Right hindlimb (tissue), 1 donor: ENCODE results near the gene SRSF4.

Source experiments
- DNase-seq: peaks from one replicate; pipeline ENCODE4 v3.0.0-alpha.2; 2018

The SRSF4 gene

DNA sequence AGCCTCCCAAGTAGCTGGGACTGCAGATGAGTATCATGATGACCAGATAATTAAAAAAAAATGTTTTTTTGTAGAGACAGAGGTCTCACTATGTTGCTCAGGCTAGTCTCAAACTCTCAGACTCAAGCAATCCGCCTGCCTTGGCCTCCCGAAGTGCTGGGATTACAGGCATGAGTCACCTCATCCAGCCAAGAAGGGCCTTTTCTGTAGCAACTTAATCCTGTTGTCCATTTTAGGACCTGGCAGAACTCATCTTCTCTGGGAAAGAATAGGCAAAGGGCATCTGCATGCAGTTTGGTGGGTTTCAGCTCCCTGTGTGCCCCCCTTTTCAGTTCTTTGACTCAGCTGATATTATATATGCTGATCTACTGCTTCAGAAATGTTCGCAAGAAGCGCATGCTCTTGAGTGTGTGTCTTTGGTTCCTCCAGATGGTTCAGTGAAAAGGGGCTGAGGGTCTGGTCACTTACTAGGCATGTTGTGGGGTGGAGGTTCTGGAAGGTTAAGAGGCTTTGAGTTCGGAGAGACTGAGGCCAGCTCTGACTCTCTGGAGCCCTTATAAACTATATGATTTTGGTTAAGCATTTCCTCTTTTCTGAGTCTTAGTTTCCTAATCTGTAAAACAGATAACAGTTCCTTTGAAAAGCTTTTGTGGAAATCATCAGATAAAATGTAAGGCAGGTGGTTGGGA, 19.4 kb upstream of the SRSF4 start:
- DNase-seq = no peak

DNA sequence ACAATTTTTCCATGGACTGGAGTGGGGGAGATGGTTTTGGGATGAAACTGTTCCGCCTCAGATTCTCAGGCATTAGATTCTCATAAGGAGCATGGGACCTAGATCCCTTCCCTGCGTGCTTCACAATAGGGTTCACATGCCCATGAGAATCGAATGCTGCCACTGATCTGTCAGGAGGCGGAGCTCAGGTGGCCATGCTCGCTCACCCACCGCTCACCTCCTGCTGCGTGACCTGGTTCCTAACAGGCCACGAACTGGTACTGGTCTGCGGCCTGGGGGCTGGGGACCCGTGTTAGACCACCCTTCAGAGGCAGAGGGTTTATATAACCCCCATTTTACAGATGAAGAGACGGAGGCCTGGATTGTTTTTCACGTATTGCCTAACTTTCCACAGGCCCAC, 16.3 kb upstream of the SRSF4 start:
- DNase-seq = no peak

DNA sequence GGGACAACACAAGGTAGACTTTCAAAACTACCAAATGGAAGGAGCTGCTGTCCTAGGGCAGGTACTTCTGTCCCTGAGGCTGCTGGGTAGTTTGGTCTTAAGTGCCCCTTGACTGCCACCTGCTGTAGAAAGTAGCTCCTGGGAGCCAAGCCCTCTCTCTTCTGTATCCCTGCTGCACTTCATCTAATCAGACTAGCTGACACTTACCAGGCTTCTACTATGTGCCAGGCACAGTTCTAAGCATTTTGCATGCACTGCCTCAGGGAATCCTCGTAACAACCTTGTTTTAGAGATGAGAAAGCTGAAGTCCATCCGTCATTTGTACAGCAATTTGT, 15.9 kb upstream of the SRSF4 start:
- DNase-seq = no peak

DNA sequence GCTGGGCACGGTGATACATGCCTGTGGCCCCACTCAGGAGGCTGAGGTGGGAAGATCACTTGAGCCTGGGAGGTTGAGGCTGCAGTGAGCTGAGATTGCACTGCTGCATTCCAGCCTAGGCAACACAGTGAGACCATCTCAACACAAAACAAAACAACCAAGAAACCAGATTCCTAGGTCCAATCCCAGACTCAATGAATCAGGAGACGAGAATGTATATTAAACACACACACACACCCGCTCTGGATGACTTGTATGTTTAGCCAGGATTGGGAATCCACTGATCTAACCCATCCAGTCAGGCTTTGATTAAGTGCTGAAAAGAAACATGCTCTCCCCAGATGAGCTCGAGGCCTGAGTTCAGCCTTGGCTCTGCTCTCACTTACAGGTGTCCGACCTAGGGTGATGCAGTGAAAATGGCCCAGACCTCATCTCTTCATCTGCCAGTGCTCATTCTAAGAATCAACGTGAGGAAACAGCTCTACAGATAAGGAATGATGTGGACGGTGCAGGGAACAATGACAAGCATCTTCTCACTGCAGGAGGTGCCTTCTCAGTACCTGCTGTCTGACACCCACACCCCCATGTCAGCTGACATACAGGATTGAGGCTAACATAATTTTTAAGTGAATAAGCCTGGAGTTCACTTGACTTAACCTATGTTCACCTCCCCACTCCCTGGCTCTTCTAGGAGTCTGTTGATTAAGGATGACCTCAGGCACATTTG, 15.3 kb upstream of the SRSF4 start:
- DNase-seq = no peak

DNA sequence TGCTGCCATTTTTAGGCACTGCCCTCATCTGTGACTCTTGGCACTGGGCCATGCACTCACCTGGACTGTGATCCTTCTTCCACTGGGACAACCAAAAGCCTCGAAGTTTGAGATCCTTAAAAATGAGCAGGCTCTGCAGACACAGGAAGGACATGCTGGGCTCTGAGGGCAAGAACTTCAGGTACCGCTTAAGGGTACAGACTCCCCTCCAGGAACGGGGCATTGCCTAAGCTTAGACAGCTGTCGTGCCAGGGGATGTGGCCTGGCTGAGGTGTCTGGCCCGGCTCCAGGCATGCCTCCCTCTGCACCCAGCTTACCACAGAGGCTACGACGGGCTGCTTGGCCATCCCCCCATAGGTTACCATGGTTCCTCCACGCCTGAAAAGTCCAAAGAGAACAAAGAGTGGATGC, 14.2 kb upstream of the SRSF4 start:
- no peak for DNase-seq

DNA sequence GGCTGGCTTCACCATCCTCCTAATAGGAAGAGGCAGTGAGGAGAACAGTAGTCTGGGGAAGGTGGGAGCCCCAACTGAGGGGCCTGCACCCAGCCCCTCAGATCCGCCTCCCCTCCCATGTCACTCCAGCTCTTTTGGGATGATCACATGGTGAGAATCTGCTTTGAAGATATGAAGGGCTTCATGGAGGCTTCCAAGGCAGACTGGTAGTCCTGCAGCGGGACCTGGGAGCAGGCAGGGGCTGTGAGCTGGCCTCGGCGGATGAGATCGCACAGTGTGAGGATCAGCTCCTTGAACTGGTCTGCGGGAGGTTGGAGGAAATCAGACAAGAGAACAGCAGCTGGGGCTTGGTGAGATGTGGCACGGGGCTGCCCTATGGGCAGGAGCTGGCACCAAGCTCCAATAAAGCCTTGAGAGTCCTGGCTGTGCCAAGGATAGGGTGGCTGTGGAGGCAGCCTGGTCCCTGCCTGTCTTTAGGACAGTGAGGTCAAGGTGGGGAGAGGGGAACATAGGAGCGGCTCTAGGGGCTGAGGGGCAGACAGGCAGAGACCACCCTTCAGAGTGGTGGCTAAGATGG, 12.3 kb upstream of the SRSF4 start:
- DNase-seq = no peak

DNA sequence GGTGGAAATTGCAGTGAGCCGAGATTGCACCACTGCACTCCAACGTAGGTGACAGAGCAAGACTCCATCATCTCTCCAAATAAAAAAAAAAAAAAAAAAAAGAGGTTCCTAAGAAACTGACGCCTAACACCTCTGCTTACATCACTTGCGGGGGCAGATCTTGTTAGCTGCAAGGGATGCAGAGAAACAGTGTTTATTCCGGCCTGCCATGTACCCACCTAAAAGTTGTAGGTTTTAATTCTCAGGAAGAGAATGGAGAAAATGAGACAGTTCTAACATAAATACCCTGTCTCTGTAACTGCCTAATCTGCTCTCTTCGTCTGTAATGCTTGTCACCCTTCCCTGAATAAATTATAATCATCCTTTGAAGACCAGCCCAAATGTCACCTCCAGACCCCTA, 9.0 kb upstream of the SRSF4 start:
- no peak for DNase-seq

DNA sequence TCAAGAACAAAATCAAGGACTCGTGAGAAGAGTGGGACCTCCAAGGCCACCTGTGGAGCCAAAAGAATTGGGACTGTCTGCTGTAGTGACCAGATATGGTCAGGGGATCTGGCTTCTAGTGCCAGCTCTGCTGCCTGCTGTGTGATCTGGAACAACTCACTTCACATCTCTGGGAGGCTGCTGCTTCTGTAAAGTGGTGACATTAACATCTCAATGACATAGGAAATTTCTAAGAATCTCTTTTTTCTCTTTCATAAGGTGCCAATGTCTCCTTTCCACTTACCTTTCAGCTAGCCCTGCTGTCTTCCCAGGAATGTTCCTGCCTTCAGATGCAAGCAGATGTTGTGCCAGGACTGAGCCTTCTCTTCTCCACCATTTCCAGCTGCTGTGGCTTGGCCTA, 5.0 kb upstream of the SRSF4 start:
- DNase-seq = no peak

DNA sequence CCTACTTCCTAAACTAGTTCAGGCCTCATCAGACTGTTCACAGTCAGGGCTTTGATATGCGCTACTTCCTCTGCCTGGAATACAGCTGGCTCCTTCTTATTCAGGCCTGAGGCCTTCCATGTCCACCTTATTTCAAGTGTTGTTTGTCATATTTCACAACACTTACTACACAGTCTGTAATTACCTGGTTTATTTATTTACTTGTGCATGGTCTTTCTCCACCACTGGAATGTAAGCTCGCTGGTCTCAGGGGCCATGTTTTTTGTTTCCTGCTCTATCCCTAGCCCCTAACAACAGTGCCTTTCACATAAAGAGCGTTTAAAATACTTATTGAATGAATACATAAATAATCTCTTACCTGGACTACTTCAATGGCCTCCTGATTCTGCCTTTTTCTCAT, 4.6 kb upstream of the SRSF4 start:
- DNase-seq = no peak

DNA sequence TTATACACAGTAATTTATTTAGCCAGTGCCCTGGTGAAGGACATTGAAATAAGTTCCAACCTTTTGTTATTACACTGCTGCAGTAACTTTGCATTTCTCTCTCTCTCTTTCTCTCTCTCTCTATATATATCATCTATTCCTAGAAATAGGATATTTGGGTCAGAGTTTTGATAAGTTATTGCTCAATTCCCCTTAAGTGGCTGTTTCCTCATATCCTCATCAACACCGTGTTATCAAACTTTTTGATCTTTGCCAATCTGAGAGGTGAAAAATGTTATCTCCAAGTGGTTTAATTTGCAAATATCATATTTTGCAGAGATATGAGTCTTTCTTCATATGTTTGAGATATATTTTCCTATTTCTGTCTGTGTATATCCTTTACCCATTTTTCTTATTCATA, 1.6 kb upstream of the SRSF4 start:
- DNase-seq = no peak

DNA sequence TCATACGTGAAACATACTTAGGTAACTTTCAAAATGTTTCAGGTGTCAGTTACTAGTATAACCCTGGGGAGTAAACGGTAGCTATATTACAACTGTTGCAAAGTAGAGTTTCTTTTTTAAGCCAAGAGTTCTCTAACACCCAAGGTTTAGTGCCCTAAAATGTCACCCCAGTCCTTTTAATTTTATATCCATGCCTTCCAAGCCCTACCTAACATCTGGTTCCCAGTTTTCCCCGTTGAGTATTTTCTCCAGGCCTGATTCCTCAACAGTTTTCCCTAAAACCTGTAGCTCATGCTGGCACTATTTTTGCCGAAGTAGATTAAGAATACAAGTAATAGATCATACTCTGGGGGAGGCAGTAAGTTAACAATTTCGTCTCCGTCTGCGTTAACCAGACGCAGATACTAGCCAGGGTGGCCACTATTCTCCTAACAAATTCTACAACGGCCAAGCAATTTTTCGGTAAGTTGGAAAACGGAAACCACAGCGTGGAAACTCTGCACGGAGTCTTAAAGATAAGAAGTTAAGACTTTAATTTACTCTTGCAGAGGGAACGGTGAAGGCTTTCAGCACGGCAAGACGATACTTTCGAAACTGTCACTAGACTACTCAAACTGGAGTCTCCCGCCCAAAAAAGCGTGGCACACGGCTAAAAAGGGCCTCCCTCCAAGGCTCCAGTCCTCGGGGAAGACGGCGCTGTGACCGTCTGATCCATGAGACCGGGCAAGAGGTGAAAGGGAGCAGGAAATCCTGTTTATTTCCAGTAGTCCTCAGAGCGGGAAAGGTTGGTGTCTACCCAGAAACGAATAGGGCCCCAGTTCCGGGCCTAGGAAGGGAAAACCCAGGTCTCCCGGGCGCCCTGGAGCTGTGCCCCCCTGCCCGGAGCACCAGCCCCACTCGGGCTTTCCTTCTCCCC, 945 bp downstream of the SRSF4 start:
- DNase-seq = no peak

DNA sequence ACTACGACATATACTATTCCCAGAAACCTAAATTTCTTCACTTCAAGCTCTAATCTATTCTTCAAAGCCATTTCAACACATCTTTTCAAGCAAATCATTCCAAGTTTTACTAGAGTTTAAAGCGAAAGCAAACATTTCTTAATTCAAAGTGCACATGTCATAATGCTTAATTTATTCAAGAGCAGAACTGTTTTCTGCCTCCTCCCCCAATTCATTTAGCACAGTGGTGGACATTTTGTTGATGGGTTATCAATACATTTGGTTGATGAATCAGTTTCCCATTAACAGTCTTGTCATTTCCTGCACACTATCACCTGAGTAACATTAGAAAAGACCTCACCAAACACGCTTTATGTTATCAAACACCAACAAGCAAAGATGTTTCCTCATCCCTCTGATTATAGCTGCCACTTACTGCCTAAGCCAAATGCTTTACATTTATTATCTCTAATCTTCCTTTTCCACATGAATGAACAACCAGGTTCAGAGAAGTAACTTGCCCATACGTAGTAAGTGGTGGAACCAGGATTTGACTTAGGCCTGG, 2.0 kb downstream of the SRSF4 start:
- DNase-seq = no peak

DNA sequence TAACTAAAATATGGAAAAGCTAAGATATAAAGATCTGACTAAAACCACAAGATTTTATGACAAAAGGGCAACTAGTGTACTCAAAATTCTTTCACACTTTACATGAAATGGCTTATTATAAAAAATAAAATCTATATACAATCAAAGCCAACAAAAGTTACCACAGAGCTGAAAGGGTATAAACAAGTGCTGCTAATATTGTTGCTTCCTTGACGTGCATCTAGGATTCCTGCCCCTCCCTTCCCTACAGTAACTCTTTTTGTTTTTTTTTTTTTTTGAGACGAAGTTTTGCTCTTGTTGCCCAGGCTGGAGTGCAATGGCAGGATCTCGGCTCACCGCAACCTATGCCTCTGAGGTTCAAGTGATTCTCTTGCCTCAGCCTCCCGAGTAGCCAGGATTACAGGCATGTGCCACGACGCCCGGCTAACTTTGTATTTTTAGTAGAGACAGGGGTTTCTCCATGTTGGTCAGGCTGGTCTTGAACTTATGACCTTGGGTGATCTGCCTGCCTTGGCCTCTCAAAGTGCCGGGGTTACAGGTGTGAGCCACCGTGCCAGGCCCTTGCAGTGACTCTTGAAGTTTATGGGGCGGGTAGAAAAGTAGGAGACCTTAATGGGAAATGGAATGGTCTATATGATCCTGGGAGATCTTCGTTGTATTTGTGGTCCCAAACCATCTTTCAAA, 4.5 kb downstream of the SRSF4 start:
- DNase-seq = no peak

DNA sequence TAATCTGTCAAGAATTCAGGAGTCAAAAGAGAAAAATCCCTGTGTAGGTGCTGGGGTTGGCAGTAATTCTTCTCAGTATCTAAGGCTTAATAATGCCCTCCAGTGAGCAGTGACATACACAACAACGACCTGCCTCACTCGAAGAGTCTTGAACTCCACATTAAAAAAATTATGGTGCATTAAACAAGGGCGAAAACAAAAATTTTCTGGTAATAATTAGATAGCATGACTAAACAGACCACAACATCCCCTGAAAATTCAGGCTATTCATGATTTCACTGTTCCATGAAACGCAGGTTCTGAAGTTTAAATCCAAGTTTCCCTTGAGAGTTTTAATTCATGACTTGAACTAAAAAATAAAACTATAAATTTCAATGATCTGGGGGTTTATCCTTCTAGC, 5.1 kb downstream of the SRSF4 start:
- DNase-seq = no peak

DNA sequence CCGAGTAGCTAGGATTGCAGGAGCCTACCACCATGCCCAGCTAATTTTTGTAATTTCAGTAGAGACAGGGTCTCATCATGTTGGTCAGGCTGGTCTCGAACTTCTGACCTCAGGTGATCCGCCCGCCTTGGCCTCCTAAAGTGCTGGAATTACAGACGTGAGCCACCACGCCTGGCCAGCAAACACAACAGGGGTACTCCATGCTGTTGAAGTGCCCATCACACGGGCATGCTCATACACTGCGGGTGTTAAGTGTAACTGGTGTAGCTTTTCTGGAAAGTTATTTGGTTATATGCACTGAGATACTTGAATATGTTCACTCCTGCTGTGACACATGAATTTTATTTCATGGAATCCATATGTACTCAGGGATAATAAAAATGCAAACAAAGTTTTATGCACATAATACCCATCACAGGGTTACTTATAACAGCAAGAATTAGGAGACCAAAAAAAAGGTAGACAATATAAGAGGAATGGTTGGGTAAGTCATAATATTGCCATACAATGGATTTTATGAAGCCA, 9.2 kb downstream of the SRSF4 start:
- no peak for DNase-seq

DNA sequence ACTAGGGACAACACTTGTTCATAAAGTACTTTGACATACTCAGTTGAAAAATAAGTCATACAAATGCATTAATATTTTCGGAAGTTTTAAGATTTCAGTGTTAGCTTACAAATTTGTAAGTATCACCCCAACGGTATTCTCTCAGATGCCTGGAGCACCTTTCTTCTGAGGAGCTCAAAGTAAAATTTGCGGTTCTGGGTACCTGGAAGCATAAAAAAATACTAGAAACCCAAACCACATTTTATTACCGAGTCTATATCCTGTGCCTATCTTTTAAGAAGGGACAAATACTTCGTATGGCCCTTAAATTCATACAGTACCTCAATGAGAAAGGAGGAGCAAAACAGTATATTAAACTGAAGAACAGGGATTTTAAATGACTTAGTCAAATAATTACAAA, 10.2 kb downstream of the SRSF4 start:
- no peak for DNase-seq

DNA sequence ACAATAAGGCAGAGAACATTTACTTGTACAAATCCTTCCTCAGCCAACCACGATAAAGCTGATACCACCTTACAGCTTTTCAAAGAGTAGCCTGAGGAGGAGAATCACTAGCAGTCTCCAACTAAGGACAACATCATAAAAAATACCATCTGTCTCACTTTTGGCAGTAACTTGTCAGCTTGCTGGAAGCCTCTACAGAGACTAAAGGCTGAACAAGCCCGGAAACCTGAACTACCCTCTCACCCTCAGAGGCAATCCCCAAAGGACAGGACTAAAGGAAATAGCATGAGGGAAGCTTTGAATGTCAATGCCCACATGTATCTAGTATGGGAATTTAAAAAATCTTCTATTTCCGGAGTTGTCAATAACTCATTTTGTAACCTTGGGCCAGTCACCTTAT, 10.6 kb downstream of the SRSF4 start:
- no peak for DNase-seq

DNA sequence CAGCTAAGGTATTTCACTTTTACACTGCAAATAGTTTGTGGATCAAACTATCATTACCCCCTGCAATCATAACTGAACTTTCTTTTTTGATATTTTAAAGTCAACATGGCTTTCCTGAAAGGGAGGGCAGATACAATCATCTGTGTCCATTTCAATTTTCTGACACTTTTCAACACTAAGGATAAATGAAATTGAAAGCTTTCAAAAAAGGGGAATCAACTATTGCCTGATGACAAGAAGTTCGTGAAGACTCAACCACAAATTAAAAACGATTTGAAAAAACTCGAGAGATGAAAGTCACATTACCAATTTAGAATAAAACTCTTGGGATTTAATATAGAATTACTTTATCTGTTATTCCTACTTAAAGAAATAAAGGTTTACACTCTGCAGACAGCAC, 11.7 kb downstream of the SRSF4 start:
- no peak for DNase-seq

DNA sequence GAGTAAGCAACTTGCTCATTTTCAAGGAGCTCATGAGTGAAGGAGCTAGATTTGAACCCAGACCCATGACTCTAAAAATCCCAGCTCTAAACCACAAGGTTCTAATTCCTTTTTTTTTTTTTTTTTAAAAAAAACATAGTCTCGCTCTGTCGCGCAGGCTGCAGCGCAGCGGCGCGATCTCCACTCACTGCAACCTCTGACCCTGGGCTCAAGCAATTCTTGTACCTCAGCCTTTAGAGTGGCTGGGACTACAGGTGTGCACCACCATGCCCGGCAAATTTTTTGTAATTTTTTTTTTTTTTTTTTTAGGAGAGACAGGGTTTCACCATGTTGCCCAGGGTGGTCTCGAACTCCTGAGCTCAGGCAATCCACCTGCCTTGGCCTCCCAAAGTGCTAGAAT, 13.8 kb downstream of the SRSF4 start:
- no peak for DNase-seq

DNA sequence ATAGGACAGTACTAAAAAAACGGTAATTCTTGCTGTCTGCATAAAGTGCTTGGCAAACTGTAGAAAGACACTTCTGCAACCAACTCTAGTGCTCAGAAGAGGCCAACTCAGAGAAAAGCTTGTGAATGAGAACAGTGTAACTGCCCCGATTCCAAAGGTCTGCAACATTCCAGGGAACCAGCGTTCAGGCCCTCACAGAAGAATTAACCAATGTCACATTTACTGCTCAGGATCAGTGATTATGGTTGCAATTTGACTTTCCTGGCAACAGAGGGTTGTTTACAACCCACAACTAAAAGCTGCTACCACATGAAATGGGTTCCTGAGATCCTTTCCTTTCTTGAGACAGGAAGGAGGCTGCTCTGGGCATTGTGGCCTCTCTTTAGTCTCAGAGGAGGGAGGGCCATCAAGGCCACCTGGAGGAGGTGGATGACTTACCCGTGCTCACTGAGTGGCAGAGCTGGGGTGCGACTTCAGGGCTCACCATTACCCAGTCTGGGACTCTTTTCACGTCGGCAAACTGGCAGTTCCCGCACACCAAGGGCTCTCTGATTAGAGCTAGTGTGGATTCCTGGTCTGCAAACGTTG, 15.3 kb downstream of the SRSF4 start:
- DNase-seq = no peak

DNA sequence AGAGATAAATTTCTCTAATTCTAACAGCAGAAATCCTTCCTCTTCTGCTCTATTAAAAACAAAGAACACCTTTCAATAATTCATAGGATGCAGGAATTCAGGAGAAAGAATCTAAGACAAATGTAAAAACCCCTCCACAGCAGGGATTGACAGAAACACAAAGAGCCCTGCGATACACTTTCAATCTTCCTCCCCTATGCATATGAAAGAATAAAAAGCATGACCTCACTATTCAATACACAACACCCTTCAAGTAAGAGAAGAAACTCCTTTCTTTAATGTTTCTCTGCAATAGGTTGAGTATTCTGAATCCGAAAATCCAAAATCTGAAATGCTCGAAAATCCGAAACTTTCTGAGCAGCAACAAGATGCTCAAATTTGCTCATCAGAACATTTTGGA, 17.1 kb downstream of the SRSF4 start:
- no peak for DNase-seq
